COLO829 (cell line): Measurements from ENCODE around the gene SUSD3.
"Not testable (repeated sequence)": the region's sequence is repeated elsewhere in the genome, so short reads cannot be mapped to it uniquely, and the experiment has no call there.

Experiments
- DNase-seq: peaks from one replicate; pipeline ENCODE4 v3.0.0; 2012; ENCODE audit warnings: low spot score

The SUSD3 gene

DNA sequence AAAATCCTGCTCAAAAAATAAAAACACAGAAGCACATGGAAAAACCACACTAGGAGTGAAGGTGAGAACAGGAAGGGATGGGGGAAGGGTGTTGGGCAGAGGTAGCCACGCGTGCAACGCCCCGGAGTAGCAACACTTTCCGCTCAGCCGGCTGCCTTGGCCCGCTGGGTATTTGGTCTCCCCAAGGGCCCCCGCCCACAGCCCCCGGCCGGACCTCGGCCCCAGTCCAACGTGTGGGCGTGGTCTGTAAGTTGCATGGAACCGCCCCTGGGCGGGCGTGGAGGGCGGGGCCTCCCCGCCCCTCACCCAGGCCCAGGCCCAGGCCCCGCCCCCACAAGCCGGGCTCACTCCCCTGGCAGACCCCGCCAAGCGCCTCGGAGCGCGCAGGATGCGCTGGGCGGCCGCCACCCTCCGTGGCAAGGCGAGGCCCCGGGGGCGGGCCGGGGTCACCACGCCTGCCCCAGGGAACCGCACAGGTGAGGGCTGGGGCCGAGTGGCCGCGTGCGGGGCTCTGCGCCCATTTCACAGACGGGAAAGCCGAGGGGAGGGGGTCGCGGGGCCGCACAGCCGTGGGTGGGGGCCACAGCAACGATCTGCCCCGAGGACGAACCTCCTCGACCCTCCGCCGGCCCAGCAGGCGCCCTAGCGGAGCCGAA, at the start of gene SUSD3:
Gene SUSD3, plus strand, starts transcription at position 347 of the 656 bp plus-strand sequence. Its CDS starts 42 bp downstream, at position 389.
- peak; percentile 37 for DNase-seq

DNA sequence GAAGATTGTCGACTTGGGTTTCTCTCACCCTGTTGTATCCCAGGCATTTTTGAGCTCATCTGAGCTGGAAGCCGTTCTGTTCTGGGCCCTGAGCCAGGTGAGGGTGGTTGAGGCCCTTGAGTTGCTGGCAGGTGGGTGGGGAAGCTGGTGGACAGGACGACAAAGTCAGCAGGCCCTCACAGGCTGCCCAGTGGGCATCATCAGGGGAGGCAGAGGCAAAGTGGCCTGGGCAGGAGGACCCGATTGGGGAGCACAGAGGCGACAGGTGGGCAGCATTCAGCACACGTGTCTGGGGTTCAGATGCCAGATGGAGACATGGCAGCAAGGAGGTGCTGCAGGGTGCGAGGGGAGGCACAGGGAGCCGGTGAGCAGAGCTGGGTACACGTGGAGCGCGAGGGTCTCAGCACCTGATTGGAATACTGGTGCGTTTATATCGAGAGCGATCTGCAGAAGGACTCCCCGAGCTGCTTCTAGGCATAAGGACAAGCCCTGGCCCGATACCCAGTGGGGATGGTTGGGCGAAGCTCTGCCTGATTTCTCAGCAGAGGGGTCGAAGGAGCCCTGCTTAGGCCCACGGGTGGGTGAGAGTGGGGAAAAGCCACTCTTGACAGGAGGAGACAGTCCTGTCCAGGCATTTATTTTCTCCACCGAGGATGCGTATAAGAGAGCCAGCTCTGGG, 49.0 kb upstream of the SUSD3 start:
- no peak for DNase-seq

DNA sequence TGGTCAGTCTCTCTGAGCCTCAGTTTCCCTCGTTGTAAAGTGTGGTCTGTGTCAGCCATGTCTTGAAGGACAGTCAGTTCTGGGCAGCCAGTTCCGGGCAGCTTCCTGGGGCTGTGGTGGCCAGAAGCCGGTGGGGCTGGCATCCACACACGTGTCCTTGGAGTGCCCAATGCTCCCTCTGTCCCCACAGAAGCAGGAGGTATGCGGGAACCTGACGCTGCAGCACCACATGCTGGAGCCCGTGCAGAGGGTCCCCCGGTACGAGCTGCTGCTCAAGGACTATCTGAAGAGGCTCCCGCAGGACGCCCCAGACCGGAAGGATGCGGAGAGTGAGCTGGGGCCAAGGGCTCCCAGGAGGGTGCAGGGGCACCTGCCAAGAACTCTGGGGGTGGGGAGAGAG, 48.4 kb upstream of the SUSD3 start:
- no peak for DNase-seq

DNA sequence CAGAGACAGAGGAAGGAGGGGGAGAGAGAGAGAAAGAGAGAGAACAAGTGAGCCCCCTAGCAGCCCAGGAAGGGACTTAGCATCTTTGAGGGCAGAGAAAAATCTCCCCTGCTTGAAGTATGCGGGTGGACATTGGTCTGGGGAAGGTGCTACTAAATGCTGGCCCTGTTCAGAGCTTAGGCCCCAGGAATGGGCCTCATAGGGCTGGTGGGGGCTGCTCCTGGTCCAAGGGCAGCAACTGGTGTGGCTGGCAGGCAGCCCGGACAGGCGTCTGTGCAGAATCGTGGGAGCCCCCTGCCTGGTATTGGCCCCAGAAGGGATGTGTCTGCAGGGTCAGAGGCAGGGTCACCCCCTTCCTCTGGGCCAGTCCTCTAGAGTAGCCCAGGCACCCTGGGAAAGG, 47.8 kb upstream of the SUSD3 start:
- no peak for DNase-seq

DNA sequence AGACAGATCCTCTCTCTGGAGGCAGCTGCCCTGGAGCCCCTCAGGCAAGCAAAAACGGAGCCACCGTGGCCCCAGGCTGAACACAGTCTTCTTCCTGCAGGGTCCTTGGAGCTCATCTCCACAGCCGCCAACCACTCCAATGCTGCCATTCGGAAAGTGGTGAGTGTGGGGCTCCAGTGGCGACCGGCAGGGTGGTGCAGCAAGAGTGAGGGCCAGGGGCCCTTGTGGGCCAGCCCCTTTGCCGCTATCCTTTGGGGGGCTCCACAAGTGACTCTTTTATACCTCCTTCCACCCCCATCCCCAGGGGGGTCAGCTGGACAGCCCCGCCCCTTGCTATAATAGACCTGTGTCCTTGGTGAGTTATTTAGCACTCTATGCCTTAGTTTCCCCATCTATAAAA, 47.4 kb upstream of the SUSD3 start:
- no peak for DNase-seq

DNA sequence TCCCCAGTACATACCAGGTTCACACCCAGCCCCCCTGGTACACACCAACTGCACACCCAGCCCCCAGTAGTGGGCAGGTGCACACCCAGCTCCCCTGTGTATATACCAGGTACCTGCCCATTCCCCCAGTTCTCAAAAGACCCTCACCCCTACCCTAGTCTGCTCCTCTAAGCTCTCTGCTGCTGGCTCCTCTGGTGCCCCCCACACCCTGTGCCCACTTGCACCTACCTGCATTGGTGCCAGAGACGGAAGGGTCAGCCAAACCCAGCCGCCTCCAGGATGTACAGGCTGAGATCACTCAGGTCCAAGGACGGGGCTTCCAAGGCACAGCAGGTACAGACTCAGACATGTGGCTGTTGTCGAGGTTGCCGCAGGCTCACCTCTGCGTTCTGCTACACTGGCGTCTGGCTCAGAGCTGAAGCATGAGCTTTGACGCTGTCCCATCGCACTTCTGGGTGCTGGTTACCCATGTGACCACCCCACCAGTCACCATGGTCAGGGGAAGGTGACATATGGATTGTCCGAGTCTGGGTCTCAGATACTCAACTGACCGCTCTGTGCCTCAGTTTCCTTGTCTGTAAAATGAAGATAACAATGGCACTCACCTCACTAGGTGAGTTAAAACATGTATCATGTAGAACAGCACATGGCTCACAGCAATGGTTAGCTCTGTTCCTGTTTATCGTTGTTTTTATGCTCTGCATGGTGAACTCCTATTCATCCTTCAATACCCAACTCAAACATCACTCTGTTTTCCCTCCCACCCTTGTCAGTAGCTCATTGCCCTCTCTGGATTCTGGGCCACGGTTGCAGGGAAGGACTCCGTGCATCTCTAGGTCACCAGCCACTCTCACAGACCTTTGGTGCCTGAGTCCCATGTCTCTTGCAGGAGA, 45.3 kb upstream of the SUSD3 start:
- DNase-seq = no peak

DNA sequence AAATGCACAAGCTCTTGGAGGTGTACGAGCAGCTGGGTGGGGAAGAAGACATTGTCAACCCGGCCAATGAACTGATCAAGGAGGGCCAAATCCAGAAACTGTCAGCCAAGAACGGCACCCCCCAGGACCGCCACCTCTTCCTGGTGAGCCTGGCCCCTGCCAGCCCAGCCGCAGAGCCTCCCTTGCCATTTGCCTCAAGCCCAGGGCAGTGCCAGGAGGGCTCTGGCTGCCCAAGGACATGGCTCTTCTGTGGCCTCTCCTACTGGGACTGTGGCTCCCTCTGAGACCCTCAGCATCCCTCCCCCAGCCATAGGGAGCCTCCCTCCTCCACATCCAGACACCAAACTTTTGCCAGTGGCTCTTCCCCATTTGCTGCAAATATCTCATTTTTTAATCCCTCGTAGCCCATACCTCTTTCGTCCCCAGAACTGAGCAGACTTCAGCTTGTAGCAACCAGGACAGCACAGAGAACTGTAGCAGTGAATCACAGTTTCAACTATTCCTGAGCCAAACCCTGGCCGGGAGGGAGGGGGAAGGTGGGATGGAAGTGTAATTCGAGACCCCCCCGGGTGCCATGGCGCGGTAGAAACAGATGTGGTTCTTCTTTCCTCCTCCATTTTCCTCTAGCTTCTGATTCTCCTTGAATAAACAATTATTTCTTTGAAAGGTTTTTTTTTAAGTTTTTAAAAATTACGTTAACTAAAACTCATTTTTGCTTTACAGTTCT, 44.5 kb upstream of the SUSD3 start:
- DNase-seq = no peak

DNA sequence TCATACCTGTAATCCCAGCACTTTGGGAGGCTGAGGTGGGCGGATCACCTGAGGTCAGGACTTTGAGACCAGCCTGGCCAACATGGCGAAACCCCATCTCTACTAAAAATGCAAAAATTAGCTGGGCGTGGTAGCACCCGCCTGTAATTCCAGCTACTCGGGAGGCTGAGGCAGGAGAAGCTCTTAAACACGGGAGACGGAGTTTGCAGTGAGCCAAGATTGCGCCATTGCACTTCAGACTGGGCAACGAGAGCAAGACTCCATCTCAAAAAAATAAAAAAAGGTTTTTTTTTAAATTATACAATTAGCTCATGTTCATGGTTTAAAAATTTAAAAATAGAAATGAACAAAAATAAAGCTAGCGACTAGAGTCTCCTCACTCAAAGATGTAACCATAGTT, 43.3 kb upstream of the SUSD3 start:
- not testable (repeated sequence) for DNase-seq

DNA sequence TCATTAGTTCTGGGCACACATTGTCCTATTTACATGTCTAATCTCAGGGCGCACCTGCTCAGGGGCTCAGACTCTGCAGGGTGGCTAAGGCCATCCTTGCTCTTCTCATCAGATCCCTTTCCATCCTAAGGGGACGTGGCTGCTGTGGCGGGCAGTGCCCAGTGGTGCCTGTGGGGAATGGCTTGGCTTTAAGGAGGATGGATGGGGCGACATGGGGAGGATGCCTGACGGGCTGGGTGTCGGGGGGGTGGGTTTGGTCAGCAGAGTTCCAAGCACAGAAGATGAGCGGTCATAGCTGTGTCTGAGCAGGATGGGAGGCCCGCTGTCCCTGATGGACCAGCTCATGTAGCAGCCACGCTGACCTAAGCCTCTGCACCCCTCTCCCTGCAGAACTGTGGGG, 40.9 kb upstream of the SUSD3 start:
- no peak for DNase-seq

DNA sequence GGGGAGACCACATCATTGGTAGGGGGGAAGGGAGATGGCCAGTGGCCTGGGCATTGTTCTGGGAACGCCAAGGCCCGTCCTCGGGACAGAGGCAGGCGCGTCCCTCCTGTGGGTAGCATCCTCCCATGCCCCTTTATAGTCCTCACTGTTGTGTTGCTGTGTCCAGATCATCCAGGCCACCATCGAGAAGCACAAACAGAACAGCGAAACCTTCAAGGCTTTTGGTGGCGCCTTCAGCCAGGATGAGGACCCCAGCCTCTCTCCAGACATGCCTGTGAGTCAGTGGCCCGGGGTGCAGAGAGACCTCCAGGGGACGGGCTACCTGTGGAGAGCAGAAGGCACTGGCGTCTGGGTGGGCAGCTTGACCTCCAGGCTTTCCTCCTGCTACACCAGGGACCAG, 38.4 kb upstream of the SUSD3 start:
- no peak for DNase-seq

DNA sequence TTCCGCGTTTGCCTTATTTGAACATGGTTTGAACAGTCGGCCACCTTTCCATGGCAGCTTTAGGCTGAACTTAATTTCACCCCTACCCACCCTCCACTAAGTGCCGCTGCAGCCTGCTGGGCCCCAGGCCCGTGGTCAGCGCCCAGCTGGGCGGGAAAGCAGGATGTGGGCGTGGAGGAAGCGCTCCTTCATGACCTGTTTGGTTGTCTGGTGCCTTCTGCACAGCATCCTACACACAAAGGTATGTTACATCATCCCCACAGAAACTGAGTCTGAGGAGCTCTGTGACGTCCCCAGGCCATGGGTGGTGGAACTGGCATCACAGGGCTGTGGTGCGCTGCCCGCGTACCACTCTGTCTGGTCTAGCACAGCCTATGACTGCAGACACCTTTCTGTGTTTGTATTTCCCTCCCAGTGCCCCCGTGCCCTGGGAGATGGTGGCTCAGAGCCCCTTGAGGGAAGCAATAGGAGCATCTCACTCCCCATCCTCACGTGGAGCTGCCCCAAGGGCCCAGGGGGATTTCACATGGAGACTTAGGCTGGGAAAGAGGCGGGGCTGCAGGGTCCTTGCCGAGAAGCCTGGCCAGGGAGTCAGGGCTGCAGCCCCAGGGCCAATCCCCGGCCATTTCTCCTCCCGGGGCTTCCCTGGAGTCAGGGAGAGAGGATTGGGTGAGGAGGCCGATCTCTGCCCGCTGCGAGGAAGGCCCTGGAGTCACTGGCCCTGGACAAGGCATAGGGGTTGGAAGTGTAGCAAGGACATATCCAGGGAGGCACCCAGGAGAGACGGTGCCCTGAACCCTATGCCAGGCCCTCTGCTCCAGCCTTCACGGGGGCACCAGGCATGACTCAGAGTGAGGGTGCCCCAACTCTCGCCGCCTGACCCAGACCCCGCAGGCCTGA, 37.5 kb upstream of the SUSD3 start:
- no peak for DNase-seq

DNA sequence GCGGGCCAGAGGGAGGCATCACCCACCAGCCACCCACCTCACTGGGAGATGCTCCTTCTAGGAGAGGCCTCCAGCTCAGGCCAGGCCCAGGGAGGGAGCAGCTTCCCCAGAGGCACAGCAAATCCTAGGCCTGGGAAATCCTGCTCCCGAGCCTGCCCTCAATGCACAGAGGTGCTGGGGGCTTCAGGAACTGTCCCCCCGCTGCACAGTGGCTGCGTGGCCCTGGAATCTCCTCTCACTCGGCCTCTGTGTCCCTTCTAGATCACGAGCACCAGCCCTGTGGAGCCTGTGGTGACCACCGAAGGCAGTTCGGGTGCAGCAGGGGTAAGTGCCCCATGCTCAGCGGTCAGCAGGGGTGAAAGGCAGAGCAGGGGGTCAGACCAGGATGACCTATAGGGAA, 36.4 kb upstream of the SUSD3 start:
- DNase-seq = no peak

DNA sequence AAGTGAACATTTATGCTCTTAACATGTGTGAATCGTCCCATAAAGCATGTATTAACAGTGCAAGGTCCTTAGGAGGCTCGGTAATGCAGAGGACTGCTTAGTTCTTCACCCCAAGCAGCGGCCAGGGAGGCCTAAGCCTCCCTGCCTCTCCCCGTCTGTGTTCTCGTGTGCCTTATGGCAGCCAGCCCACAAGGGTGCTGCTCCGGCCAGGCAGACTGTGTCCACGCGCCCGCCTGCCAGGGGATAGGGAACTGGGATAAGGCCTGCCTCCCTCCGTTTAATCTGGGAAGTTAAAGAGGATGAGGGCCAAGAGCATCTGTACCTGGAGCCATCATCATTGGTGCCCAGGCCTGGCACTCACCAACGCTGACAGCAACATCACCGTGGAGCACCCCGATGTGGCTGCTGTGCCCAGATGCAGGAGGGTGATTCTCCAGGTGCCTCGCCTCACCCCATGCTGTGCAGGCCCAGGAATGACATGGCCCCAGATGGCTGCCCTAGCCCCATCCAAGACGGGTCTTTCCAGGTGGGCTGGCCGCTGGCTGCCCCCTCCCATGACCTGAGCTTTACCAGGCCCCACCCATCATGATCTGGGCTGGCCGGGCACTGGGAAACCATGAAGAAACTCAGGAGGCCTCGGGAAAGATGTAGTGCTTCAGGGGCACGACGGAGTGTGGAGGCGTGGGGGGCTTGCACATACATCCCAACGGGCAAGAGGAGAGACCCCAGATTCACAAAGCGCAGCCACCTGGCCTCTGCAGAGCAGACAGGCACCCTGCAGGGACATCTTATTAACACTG, 35.6 kb upstream of the SUSD3 start:
- DNase-seq = no peak

DNA sequence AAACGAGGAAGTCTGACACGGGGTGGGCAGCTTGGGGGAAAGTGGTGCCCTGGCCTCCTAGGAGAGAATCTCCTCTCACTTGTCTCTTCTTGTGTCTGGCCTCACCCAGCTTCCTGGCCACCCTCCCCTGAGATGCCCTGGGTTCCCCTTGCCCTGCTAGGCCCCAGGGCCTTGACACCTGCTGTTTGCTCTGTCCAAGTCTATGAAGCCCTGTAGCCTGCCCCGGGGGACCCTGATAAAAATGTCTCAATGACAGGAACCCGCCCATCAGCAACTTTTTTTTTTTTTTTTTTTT, 35.0 kb upstream of the SUSD3 start:
- no peak for DNase-seq

DNA sequence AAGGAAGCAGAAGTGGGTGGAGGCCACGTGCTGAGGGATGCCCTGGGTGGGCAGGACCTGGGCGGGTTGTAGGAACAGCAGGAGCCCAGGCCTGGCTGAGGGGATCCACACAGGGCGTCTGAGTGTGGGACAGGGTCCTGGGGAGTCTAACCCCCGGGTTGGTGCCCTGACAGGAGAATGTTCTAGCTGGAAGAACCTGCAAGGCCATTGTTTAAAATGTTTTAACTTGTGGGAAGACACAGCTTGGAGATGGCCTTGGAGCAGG, 33.9 kb upstream of the SUSD3 start:
- no peak for DNase-seq

DNA sequence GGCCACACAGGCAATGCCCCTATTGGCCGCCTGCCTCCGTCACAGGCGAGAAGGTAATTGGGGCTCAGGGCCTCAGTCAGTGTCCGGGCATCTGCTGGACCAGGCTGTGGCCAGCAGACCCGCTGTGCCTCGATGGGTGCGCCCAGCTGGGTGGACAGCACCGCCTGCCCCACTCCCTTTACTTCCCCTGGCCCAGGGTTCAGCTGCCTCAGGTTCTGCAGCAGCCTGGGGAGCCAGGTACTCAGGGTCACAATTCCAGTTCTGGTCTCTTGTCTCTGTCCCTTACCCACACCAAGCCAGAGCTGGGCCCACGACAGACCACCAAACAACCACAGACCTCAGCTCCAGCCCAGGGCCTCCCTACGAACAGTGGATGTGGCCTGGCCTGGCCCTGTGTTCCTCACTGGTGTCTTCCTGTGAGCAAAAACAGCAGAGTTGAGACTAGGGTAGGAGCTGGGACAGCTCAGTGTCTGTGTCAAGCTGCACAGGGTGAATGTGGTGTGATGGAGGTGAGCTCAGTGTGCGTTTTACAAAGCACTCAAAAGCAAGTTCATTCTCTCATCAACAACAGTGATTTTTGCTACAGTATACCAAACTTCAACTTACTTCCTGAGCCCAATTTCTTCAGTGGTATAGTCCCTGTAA, 33.4 kb upstream of the SUSD3 start:
- no peak for DNase-seq

DNA sequence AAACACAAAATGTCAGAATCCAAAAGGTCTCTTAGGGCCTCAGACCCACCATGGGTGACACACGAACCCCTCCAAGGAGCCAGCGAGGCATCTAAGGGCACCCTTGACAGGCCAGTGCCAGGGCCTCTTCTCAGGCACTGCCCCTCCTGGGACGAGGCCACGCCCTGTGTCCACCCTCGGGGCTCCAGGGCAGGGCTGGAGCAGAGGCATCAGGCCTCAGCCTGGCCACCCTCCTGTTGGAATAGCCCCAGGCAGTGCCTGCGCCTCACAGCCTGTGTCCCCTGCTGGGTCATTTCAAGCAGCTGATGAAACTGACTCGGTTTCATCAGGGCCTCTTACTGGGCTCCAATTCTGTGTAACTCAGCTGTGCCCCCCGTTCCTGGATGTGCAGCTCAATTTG, 32.8 kb upstream of the SUSD3 start:
- no peak for DNase-seq

DNA sequence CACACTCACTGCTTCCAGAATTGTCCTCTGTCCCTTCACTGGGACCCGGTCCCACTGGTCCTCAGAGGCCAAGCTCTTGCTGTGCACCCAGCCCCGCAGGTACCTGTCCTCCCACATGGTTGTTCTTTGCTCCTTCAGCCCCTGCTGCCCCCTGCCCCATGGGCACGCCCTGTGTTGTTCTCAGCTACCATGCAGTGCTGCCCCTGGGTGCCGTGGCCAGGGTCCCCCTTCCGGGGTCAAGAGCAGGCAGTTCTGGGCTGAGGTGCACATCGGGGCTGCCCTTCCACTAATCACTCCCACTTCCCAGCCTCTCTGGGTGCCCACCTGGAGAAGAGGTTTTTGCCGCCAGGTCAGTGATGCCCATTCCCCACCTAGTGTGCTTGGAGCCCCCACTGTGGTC, 31.9 kb upstream of the SUSD3 start:
- DNase-seq = no peak

DNA sequence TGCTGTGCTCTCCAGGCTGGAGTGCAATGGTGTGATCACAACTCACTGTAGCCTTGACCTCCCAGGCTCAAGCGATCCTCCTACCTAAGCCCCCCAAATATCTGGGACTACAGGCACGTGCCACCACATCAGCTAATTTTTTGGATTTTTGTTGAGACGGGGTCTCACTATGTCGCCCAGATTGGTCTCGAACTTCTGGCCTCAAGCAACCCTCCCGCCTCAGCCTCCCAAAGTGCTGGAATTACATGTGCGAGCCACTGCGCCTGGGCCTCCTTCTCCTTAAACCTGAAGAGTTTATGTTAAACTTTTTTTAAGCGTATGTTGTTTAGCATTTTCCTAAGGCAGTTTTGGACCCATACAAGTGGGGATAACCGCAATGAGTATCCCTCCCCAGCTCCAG, 30.8 kb upstream of the SUSD3 start:
- DNase-seq = no peak

DNA sequence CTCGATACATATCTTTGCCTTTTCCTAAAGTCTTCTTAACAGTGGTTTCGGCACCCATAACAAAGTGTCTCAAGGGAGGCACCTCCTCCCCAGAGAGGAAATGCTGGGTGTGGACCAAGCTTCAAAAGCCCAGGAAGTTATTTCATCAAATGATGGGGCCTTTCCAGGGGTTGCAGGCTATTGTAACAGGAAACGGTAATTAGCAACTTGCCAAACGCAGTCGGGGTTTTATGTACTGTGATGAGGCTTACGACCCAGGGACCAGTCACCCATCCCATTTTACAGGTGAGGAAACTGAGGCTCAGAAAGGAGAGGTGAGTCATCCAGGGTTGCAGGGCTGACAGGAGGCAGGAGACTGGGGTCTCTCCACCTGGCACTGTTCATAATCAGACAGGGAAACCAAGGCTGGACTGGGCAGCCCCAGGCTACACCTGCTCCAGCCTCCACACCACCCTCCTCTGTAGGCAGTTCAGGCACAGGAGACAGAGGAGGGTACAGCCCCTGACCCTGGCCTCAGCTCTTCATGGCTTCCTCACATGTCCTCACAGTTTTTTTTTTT, 30.0 kb upstream of the SUSD3 start:
- DNase-seq = no peak
